HG03565 (cell line): ENCODE measurements around the gene GRID2.
"Not testable (repeated sequence)": the region's sequence is repeated elsewhere in the genome, so short reads cannot be mapped to it uniquely, and the experiment has no call there.

Source experiments
- ATAC-seq: cut with Tn5 transposase; IDR thresholded peaks from one replicate; pipeline ENCODE4 v1.9.1; 2021; ENCODE audit warnings: mild to moderate bottlenecking, moderate library complexity; ENCODE audit not compliant: unreplicated experiment

Gene GRID2

DNA sequence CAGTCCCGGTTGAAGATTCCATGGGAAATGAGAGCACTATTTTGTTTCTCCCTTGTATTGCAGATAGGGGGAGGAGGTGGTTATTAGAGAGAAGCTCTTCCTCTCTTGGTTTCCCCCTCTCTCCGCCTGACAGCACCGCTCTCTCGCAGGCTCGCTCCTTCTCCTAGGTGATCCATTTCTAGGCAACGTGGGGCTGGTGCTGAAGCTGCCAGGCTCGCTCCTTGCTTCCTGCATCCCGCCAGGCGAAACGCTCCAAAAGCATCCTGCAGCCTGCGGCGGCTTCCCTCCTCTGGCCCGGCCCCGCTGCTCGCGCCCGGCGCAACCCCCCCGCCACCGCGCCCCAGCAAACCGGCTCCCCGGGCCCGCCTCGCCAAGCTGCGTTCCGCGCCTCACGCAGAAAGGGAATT, at the start of gene GRID2:
GRID2 (plus strand) TSS at position 346 of the 407 bp plus-strand sequence.
- ATAC-seq, result no peak

DNA sequence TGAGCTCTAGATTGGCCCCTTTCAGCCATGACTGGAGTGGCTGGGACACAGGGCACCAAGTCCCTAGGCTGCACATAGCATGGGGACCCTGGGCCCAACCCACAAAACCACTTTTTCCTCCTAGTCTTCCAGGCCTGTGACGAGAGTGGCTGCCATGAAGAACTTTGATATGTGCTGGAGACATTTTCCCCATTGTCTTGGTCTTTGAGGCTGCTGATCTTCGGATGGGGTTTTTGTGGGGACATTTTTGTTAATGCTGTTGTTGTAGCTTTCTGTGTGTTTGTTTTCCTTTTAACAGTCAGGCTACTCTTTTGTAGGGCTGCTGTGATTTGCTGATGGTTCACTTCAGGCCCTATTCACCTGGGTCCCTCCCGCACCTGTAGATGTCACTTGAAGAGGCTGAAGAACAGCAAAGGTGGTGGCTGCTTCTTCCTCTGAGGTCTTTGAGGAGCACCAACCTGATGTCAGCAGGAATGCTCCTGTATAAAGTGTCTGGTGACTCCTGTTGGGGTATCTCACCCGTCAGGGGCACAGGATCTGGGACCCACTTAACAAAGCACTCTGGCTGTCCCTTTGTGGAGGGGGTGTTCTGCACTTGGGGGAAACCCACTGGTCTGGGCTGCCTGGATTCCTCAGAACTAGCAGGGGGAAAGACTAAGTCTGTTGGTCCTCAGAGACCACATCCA, 49.6 kb upstream of the GRID2 start:
- no peak for ATAC-seq

DNA sequence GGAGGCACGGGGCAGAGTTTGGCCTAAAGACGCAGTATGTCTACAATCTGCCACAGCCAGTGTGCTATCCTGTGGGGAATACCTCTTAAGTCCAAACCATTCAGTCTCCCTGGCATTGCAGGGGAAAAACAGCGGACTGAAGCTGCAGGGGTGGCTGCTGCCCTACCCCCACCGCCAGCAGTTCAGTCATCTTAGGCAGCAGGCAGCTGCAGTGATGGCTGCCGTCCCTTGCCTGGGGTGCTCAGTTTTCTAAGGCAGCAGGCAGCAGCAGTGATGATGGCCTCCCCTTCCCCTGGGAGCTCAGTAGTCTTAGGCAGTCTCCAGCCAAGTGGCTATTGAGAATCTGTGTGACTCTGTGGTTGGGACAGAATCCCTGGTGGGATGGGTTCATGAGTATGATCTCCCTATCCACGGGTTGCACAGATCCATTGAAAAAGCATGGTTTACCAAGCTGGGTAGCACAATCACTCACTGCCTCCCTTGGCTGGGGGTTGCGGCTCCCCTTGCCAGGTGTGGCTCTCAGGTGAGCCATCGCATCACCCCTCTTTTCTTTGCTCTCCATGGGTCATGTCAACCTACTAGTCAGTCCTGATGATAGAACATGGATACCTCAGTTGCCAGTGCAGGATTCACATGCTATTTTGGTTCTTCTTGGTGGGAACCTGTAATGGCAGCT, 48.9 kb upstream of the GRID2 start:
- no peak for ATAC-seq

DNA sequence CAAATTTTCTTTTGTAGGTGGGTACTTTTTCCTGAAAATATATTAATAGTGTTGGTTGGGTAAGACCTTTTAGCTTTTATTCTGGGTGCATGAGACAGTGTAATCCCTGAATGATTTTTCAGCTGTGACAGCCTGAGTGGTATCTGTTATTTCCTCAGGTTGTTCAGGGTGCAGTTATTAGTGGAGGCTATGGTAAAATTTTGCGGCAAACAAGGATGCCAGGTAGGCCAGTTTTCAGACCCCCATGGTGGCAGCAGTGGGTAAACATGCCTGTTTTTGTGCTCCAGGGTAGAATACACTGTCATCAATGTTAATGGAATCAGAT, 47.9 kb upstream of the GRID2 start:
- ATAC-seq, result no peak

DNA sequence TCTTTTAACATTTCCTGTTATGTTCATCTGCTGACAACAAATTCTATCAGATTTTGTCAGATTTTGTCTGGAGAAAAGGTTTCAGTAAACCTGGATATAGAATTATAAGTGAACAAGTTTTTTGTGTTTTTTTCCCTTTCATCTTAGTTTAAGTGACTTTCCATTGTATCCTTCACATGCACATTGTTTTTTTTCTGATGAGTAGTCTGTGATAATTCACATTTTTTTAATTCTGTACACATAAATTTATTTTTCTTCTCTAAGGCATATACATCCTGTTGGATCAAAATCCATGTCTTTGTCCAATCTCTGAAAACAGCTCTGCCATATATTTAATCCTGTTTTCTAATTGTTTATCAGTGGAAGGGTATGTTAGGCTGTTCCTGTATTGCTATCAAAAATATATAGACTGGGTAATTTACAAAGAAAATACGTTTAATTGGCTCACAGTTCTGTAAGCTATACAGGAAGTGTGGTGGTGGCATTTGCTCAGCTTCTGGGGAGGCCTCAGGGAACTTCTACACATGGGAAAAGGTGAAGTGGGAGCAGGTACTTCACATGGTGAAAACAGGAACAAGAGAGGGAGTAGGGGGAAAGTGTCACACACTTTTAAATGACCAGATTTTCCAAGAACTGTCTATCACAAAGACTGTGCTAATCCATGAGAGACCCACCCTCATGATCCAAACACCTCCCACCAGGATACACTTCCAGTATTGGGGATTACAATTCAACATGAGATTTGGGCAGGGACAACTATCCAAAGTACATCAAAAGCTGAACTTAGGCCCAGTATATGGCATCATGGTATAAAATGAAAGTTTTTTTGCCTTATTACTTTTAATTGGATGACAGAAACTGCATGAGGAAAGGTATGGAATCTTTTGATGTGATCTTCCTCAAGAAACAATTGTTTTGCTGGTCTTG, 45.6 kb upstream of the GRID2 start:
- ATAC-seq, result no peak

DNA sequence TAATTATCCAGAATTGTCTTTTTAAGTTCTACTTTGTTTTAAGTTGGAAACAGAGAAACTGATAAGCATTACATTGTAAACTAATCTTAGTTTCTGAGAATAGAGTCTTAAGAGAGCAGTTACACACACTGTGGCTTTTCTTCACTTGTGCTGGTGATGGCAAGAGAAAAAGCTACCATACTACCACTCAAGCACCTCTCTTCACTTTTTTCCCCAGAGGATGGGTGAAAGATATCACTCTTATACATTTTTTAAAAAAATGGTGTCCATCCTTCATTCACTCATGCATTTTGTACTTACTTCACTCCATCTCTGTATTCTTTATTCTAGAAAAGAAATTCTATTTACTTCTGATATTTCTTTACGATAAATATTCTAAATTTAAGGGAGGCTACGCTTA, 42.5 kb upstream of the GRID2 start:
- ATAC-seq, result no peak

DNA sequence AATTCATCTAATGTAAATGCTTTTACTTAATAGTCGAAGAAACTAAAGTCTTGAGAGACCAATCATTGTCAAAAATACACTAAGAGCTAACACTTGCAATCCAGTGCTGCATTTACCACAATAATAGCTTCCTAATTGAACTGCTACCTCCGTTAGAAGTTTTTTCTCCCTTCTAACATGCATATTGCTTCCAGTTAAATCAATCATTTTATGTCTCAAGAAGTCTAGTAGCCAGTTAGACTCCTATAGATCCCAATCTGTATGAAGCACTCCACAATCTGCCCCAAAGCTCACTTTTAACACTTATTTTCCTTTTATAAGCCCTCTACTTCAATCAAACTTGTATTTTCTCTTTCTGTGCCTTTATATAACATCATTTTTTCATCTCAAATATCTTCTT, 41.4 kb upstream of the GRID2 start:
- ATAC-seq, result no peak

DNA sequence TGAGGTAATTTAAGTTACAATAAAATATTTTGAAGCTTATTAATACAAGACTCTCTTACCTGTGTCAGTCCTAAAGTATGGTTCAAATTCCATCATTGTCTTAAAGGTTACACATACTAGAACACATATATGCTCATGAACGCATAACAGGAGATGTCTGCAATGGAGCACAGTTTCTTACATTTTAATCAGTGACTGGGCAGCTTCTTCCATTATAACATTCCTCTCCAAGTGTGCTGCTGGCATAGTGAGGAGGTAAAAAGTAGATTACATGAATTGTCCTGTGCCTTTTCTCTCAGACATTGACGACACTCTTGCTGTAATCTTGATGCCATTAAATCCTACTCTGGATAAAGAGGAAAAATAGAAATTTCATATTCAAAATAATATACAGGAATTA, 40.8 kb upstream of the GRID2 start:
- no peak for ATAC-seq

DNA sequence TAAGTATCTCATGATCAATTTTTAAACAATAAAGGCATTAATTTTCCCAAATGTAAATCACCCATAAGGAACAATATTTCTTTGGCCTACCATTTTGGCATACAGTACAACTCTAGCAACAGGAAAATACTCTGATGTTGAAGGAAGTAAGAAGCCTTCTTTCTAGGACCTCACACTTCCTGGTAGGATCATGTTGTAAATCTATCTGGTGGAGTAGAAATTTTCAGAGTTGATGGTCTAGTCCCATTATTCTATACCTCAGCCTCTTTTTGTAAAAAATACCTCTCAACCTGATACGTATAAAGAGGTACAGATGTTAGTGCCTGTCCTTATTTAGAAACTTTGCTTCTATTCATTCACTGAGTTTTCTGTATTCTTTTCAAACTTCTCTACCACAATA, 40.2 kb upstream of the GRID2 start:
- ATAC-seq, result no peak

DNA sequence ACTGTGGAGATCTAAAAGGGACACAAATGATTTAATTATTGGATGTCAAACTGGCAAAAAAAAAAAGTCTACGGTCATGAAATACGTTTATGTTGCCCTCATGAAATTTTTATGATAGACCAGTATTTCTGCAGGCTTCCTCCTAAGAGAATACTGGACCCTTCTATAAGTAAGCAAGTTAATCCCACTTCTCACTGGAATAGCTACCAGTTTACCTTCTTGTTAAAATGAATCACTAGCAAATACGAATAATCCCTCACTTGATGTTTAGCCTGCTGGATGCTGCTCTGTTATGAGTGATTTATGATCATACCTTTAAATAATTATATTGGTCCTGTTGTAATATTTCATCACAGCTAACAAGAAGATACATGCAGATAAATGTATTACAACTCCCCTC, 39.6 kb upstream of the GRID2 start:
- ATAC-seq, result no peak

DNA sequence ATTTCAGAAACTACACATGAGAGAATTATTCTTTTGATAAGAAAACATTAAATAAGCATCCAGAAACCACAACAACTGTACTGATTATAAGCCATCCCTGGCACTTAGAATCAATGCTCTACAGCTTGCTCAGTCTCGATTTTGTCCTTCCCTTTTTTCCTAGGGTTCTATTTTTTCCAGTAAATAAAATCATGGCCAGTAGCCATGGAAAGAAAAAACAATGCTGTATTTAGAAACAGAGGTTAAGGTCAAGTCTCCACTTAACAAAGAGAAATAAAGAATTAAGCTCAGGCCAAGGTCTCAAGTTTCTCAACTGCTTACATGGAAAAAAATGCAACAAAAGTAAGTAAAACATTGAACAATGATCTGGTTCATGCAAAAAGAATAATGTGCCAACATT, 38.7 kb upstream of the GRID2 start:
- no peak for ATAC-seq

DNA sequence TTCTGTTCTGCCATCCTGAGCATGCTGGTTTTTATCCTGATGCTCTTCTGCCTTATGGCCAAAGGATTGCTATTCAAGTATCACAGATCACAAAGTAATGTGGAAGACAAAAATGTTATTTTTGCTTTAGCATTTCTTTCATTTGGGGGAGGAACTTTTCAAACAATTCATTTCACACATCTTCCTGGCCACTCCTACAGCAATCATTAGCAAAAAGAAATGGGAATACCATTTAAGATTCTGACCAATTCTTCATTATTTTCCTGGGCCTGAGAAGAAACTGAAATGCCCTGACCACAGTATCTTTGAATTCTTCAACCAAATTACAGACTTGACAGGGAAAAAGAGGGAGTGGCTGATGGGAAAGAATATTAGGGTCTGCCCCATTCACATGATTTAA, 38.0 kb upstream of the GRID2 start:
- no peak for ATAC-seq

DNA sequence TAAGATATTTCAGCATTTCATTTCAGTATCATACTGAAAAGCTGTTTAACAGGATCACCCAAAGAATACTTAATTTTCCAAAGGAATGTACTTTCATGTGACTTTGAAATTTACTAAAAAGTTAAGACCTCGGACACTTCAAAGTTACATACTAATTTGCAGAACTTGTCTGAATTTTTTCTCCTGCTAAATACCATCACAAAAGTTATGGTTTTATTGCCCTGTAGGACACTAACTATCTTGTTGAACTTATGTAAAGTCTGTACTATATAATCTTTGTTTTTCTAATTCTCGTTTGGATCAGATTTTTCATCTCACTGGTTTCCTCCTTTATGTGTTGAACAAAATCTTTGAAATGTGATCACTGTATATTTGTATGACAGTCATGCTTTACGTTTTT, 37.2 kb upstream of the GRID2 start:
- ATAC-seq, result no peak

DNA sequence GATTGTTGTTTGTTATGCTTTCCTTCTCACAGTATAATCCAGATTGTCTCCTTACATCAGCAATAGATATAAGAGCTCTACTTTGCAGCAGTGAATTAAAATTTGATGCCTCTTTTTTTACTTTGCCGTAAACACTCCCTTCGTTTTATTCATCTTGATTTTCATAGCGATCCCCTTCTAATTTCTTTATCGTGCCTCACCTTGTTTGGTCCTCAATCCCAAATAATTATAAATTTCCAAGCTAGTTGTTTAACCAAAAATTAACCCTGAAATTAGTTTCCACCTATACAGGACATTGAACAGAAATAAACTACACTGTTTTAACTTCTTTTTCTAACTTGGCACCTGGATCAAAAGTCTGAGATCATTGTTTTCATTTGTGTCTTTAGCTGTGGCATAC, 35.1 kb upstream of the GRID2 start:
- ATAC-seq, result no peak

DNA sequence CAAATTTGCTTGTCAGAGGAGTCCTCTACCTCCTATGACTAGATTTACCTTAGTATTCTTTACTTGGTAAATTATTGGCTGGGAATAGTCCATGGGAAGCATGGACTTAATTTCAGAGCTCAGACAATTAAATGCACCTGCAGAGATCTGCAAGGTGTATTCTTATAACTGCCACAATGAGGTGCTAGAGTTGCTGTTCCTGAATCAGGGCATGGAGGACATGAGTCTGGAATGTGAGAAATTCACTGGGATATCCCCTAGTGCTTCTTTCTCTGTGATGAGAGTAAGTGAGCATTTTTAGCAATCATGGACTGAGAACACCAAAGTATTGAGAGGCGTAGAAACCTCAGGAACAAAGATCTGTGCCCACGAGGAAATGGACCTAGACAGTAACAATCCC, 32.9 kb upstream of the GRID2 start:
- no peak for ATAC-seq

DNA sequence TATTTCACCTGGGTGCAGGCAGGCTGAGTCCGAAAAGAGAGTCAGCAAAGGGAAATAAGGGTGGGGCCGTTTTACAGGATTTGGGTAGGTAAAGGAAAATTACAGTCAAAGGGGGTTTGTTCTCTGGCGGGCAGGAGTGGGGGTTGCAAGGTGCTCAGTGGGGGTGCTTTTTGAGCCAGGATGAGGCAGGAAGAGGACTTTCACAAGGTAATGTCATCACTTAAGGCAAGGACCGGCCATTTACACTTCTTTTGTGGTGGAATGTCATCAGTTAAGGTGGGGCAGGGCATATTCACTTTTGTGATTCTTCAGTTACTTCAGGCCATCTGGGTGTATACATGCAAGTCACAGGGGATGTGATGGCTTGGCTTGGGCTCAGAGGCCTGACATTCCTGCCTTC, 32.2 kb upstream of the GRID2 start:
- not testable (repeated sequence) for ATAC-seq

DNA sequence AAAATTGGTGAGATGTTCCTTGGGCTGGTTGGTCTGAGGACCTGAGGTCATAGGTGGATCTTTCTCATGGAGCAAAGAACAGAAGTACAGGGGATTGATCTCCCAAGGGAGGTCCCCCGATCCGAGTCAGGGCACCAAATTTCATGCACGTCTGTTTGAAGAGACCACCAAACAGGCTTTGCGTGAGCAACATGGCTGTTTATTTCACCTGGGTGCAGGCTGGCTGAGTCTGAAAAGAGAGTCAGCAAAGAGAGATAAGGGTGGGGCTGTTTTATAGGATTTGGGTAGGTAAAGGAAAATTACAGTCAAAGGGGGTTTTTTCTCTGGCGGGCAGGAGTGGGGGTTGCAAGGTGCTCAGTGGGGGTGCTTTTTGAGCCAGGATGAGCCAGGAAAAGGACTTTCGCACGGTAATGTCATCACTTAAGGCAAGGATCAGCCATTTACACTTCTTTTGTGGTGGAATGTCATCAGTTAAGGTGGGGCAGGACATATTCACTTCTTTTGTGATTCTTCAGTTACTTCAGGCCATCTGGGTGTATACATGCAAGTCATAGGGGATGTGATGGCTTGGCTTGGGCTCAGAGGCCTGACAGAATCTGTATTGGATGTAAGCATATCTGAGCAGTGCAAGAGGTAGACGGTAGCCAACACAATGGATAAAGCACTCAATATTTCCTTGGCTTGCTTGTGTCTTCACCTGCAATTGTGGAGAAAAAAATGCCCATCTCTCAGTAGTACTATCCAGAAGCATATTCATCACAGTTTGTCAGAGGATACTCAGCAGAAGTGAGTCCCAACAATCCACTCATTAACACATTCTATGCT, 26.5 kb upstream of the GRID2 start:
- not testable (repeated sequence) for ATAC-seq

DNA sequence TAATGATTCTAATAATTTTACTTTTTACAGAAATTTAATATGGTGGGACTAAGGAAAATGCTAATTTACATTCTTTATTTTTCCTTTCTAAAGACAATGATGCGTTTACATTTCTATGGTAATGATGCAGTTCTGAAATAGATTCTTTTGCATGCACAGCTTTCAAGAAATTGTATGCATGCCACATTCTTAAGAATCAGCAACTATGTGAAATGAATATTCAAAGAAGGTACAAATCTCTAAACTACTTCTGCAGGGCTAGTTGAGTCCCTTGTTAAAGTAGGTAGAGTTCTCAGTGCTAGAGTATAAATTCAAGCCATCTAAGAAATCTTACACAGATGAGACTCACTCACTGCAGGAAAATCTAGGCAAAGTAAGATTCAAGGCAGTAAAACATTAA, 24.5 kb upstream of the GRID2 start:
- ATAC-seq, result no peak

DNA sequence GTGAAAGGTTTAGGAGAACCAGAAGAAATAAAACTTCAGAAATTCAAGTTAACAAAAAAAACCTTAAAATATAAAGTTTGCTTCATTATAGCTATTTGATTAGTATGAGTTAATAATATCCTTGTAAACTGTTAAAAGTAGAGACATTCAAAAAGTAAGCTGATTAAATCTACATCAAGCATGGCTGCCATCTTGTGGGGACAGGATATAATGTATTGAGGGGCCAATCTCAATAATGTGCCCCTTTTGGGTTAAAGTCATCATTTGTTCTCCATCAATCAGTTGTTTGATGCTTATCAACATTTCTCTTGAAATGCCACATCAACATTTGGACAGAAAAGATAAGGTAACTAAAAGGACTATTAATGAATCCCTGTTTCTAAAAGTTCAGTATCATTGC, 4.6 kb upstream of the GRID2 start:
- no peak for ATAC-seq

DNA sequence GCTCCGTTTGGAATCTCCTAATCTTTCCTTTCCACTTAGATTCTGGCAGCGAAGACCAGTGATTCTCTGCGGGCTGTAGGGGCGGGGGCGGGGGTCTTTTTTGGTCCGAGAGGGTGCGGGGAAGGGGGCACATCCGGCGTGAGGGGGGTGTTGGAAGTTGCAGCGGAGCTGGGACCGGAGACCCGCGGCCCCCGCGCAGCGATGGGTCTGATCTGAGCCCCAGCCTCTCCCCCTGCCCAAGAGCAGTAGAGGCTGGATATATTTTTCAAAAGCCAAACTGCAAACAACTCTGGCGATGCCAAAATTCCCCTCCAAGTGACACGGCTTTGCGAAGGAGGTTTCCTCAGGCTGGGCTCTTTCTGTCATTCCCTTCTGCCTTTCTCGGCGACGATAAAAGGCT, 355 bp downstream of the GRID2 start:
- no peak for ATAC-seq

DNA sequence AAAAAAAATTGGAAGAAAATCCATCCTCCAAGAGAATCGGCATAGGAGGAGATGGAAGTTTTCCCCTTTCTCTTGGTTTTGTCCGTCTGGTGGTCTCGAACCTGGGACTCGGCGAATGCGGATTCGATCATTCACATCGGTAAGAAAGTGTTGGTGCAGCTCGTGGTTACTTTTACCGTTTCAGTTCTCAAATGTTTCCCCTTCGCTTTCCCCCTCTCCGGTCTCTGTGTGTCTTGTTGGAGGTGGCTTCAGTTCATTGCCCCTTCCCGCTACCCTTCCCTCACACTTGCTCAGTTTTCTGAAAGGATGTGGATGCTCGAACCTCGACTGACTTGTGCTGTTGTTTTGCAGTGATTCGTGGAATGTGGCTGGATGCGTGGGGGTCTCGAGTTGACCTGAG, 840 bp downstream of the GRID2 start:
- ATAC-seq, result no peak
